Measurements from ENCODE around the gene ABI2.

The ABI2 gene

DNA sequence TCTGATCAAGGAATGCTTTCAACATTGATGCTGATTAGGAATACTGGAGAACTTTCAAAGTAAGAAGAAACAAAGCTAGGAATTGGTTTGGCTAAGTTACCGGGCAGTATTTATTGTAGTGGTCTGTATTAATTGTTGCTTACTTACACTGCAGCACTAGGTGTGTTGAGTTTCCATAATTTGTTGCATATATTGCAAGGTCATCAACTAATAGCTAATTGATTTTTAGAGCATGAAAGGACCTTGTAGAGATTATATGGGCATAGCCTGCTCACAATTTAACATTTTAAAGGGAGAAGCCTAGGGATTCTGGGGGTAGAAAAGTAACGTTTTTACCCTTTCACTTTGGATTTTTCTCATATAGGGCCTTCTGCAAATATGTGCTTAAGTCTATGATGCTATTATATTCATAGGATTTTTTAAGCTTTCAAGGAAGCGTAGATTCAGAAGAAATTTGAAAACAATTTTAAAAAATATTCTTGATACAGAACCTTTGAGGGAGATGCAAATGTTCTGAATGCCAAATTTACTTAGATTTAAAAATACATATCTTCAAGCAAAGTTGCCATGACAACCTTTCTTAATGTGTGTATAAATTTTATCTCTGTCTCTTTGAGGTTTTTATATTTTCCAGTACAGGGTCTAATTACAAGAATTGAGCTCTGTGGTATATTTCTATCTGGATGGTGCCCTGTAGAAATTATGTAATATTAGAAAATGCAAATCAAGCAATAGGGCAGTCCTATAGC lies 17.3 kb upstream of the ABI2 start:
- H3K27ac ChIP-seq: no peak overlapping the region

DNA sequence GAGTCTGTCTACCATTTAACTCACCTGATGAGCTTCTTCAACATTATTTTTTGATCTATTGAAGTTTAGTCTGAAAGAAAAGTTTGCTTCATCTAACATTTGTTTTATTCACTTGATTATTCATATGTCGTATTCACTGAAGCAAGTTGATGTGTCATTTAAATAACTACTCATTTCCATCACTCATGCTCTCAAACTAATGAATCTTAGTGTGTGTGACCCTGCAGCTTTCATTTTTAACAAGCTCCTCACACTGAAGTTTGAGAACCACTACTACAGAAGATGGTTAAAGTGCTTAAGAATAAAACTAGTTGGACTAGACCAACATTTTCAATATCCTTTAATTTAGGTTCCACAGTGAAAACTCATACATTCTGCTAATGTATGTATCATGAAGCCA lies 1.8 kb upstream of the ABI2 start:
- TF ChIP-seq, protein P1, sequence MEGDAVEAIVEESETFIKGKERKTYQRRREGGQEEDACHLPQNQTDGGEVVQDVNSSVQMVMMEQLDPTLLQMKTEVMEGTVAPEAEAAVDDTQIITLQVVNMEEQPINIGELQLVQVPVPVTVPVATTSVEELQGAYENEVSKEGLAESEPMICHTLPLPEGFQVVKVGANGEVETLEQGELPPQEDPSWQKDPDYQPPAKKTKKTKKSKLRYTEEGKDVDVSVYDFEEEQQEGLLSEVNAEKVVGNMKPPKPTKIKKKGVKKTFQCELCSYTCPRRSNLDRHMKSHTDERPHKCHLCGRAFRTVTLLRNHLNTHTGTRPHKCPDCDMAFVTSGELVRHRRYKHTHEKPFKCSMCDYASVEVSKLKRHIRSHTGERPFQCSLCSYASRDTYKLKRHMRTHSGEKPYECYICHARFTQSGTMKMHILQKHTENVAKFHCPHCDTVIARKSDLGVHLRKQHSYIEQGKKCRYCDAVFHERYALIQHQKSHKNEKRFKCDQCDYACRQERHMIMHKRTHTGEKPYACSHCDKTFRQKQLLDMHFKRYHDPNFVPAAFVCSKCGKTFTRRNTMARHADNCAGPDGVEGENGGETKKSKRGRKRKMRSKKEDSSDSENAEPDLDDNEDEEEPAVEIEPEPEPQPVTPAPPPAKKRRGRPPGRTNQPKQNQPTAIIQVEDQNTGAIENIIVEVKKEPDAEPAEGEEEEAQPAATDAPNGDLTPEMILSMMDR (conservative IDR thresholded peaks at IDR 0.05): no peak
- no peak overlapping the region for H3K27ac ChIP-seq

More for the DNA sequence above, 17.3 kb upstream of the ABI2 start:
- TF ChIP-seq, protein P1 (conservative IDR thresholded peaks at IDR 0.05): no peak
- TF ChIP-seq ZFX (IDR thresholded peaks at IDR 0.05): no peak

DNA sequence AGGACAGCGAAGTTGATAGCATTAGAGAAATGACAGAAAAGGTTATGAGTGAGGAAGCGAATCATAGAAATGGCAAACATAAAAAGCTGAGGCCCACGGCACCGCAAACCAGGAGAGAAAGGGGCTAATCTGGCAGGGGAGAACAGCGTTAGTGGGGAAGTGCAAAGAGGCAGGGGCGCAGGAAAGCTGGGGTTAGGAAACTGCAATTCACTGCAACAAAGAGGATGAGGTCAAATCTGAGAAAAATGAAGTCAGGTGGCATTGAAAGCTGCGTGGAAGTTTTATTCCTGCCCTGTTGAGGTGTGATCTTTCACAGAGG lies 653 bp upstream of the ABI2 start:
- H3K27ac ChIP-seq: peak overlapping the region; percentile 79
- TF ChIP-seq ZFX (IDR thresholded peaks at IDR 0.05): no peak
- TF ChIP-seq, protein P1 (conservative IDR thresholded peaks at IDR 0.05): no peak

DNA sequence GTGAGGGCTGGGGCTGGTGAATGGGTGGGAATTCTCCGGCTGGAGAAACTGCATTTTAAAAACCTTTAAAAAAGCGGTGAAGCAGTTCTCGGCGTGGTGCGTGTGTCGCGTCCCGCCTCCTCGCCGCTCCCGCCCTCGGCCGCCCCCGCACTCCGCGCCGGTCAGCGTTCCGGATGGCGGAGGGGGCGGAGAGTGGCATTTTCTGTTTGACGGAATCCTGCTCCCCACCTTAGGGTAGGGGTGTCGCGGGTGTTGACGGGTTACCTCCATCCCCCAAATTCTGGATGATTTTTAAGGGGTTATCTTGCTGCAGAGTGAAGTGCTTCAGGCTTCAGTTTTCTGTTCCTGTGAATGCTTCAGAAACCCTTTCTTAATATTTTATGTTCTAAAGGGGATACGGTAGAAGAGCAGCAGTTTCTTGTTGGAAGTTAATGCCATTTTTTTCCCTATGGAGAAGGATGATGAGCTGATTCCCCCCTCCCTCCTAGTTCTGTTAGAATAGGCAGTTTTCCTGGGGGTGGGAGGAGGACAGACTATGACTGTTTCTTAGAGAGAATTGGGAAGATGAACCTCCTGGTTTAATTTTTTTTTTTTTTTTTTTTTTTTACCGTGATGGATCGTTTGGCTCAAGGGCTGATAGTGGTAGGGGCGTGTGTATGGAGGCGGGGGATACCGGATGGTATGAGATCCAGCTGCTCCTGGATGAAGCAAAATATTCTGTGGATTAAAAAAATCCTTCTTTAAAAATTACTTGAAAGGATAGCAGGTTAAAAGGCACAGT lies 756 bp downstream of the ABI2 start:
- TF ChIP-seq, protein P1 (conservative IDR thresholded peaks at IDR 0.05): no peak
- no peak for TF ChIP-seq ZFX (IDR thresholded peaks at IDR 0.05)

DNA sequence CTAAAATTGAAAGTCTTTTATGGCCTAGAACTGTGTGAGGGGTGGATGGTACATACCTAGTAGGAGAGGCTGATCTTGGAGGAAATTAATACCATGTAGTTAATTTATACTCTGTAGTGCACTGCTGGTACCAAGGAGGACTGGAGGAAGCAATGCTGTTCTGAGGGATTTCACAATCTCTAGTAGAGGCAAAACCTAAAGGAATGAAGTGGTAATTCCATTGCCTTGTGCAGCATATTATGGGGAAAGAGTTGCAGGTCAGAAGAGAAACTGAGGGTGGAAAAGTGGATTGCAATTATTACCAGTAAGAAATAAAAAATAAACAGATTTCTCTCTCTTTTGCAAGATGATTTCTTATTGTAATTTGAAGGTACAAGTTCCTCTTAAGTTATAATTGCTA lies 2.2 kb downstream of the ABI2 start:
- TF ChIP-seq, protein P1 (conservative IDR thresholded peaks at IDR 0.05): no peak
- TF ChIP-seq ZFX (IDR thresholded peaks at IDR 0.05): no peak
- no peak overlapping the region for H3K27ac ChIP-seq

More for the DNA sequence above, 756 bp downstream of the ABI2 start:
- H3K27ac ChIP-seq: peak overlapping the region; percentile 79

GRCh38 chr2:203338322-203338721 lies 10.1 kb downstream of the ABI2 start:
- no peak overlapping the region for H3K27ac ChIP-seq
- TF ChIP-seq, protein P1 (conservative IDR thresholded peaks at IDR 0.05): no peak
- TF ChIP-seq ZFX (IDR thresholded peaks at IDR 0.05): no peak

- TF ChIP-seq ZFX (IDR thresholded peaks at IDR 0.05): no peak
- TF ChIP-seq, protein P1 (conservative IDR thresholded peaks at IDR 0.05): no peak
- no peak overlapping the region for H3K27ac ChIP-seq
Observed at GRCh38 chr2:203340791-203341487, 12.7 kb downstream of the ABI2 start.

Data from C4-2B (cell line).